DND-41 (cell line): ENCODE measurements around the gene CAB39L.
A peak's percentile ranks its signal among the peaks of the same experiment; 100 is the strongest.

Source experiments
- ATAC-seq: fragments of 200-7000 bp; cut with Tn5 transposase; 3 replicates; pipeline ENCODE4 v1.9.1; 2021; ENCODE audit warnings: low read depth; ENCODE audit not compliant: insufficient read depth
- DNase-seq: peaks from one replicate; pipeline ENCODE4 v3.0.0-alpha.2; 2020
- H2AFZ ChIP-seq: 2 replicates; pipeline ENCODE4 v1.6.0; 2012; ENCODE audit warnings: low read depth, low read length
- H3K27ac ChIP-seq: 2 replicates; pipeline ENCODE4 v1.5.1; 2012; ENCODE audit warnings: low read length, inconsistent platforms
- H3K27me3 ChIP-seq: fragments of 200-600 bp; sonication (generic); 2 replicates; pipeline ENCODE4 v1.6.0; 2012; ENCODE audit warnings: low read length, mild to moderate bottlenecking, inconsistent platforms; ENCODE audit not compliant: insufficient read depth, poor library complexity
- H3K36me3 ChIP-seq: 2 replicates; pipeline ENCODE4 v1.5.1; 2012; ENCODE audit warnings: low read length, inconsistent platforms; ENCODE audit not compliant: insufficient read depth
- H3K4me1 ChIP-seq: 2 replicates; pipeline ENCODE4 v1.5.1; 2012; ENCODE audit warnings: mild to moderate bottlenecking, low read length; ENCODE audit not compliant: insufficient read depth
- H3K4me2 ChIP-seq: 2 replicates; pipeline ENCODE4 v1.6.0; 2012; ENCODE audit warnings: mild to moderate bottlenecking, moderate library complexity, low read length, inconsistent platforms; ENCODE audit not compliant: insufficient read depth
- H3K4me3 ChIP-seq, 2 experiments: fragments of 200-600 bp in 1 of 2; shearing (Covaris generic) in 1 of 2; 2 replicates each; pipeline ENCODE4 v1.5.1; 2012 to 2016; ENCODE audit warnings: inconsistent platforms in 2 of 2, low read length in 2 of 2, mild to moderate bottlenecking in 2 of 2, low read depth in 1 of 2, moderate library complexity in 1 of 2
- H3K79me2 ChIP-seq: 2 replicates; pipeline ENCODE4 v1.6.0; 2012; ENCODE audit warnings: low read length, inconsistent platforms; ENCODE audit not compliant: insufficient read depth
- H3K9ac ChIP-seq: 2 replicates; pipeline ENCODE4 v1.6.0; 2012; ENCODE audit warnings: low read depth, mild to moderate bottlenecking, inconsistent platforms, low read length, moderate library complexity
- H3K9me3 ChIP-seq: 2 replicates; pipeline ENCODE4 v1.5.1; 2012; ENCODE audit warnings: low read length, moderate library complexity, mild to moderate bottlenecking, inconsistent platforms; ENCODE audit not compliant: insufficient read depth, severe bottlenecking
- H4K20me1 ChIP-seq: 2 replicates; pipeline ENCODE4 v1.6.0; 2012; ENCODE audit warnings: low read length; ENCODE audit not compliant: insufficient read depth
- CTCF ChIP-seq: IDR thresholded peaks from 2 replicates; pipeline ENCODE4 v1.5.1; 2012; ENCODE audit warnings: borderline replicate concordance, low read length, moderate library complexity, mild to moderate bottlenecking; ENCODE audit not compliant: poor library complexity, severe bottlenecking; ENCODE audit errors: extremely low read depth
- EZH2 ChIP-seq: IDR thresholded peaks from 3 replicates; pipeline ENCODE4 v1.6.1; 2012; ENCODE audit warnings: borderline replicate concordance, low read depth, mild to moderate bottlenecking, moderate library complexity, low read length, inconsistent platforms; ENCODE audit not compliant: severe bottlenecking

CAB39L gene

GRCh38 chr13:49457221-49457620, 13.4 kb upstream of the CAB39L start:
- Histone ChIP-seq H3K36me3 (peaks cover 16% of the 10 kb centered on the region; the same call in 1 of the 2 replicates), H3K9me3 (peaks cover 8% of the 10 kb centered on the region), H2AFZ (no peak overlapping the region), H3K4me1 (peaks cover 20% of the 10 kb centered on the region), H3K27me3 (no peaks in the 10 kb centered on the region), H3K4me3 (no peak overlapping the region), H3K9ac (no peak overlapping the region), H4K20me1 (no peaks in the 10 kb centered on the region), H3K4me2 (no peak overlapping the region), H3K79me2 (no peaks in the 10 kb centered on the region), H3K27ac (no peak overlapping the region)
- DNase-seq (no peak), ATAC-seq (no peak)
- no peak for TF ChIP-seq EZH2
- no peak for TF ChIP-seq CTCF

GRCh38 chr13:49456156-49456555, 12.3 kb upstream of the CAB39L start:
- Histone ChIP-seq H3K79me2 (no peaks in the 10 kb centered on the region), H3K9me3 (no peaks in the 10 kb centered on the region), H3K27ac (no peak overlapping the region), H4K20me1 (no peaks in the 10 kb centered on the region), H3K4me2 (no peak overlapping the region), H3K9ac (no peak overlapping the region), H3K4me1 (peaks cover 20% of the 10 kb centered on the region), H3K27me3 (no peaks in the 10 kb centered on the region), H3K36me3 (peaks cover 6% of the 10 kb centered on the region; the same call in 1 of the 2 replicates), H2AFZ (no peak overlapping the region), H3K4me3 (no peak overlapping the region)
- DNase-seq (no peak), ATAC-seq (no peak)
- no peak for TF ChIP-seq EZH2
- no peak for TF ChIP-seq CTCF

GRCh38 chr13:49455007-49455398, 11.1 kb upstream of the CAB39L start:
- Histone ChIP-seq H3K79me2 (peaks cover 6% of the 10 kb centered on the region; the same call in 1 of the 2 replicates), H3K9ac (no peak overlapping the region), H2AFZ (no peak overlapping the region), H4K20me1 (no peaks in the 10 kb centered on the region), H3K27me3 (no peaks in the 10 kb centered on the region), H3K4me1 (peaks cover 20% of the 10 kb centered on the region), H3K9me3 (no peaks in the 10 kb centered on the region), H3K4me2 (0 out of 2 replicates have a peak overlapping the region, but pooled peaks have one; percentile 33), H3K27ac (no peak overlapping the region), H3K4me3 (no peak overlapping the region), H3K36me3 (no peaks in the 10 kb centered on the region)
- TF ChIP-seq CTCF (no peak), EZH2 (no peak)
- ATAC-seq (no peak; the same call in 2 of the 3 replicates), DNase-seq (no peak)
